ENCODE results near the gene LRBA. TPM values are rescaled to one million over a fixed set of nuclear protein-coding genes. Genes with fewer than 3 reads are reported as not detected.
A peak's percentile ranks its signal among the peaks of the same experiment; 100 is the strongest.

LRBA gene
- total and polyA plus RNA-seq, 9 of the 15 experiments (the other 6 are each of a cell fraction or from before 2014, with no cell fraction given): 24.2 to 88.7 (median 59.7) TPM

GRCh38 chr4:150316332-150317205 is 698.5 kb downstream of the LRBA start (continued):
- TF ChIP-seq ZNF512 (tag; IDR thresholded peaks at IDR 0.05) (no peak), CTCF (IDR thresholded peaks at IDR 0.05 in 2 of 3, conservative IDR thresholded peaks at IDR 0.05 in 1 of 3; ENCODE audit: insufficient read depth in 2 of 3, low read depth in 1 of 3, low read length in 3 of 3) (no peak), CREB5 (CRISPR knock-in tag; IDR thresholded peaks at IDR 0.05) (no peak), ZNF609 (CRISPR knock-in tag; IDR thresholded peaks at IDR 0.05; ENCODE audit: borderline replicate concordance) (no peak), RBM15 (IDR thresholded peaks at IDR 0.05; ENCODE audit: insufficient read depth, low read length) (no peak), RBFOX2 (IDR thresholded peaks at IDR 0.05; ENCODE audit: low read depth, low read length) (peak; percentile 60), ETV6 (IDR thresholded peaks at IDR 0.05; ENCODE audit: borderline replicate concordance in 1 of 2, low read depth in 2 of 2, low read length in 1 of 2) (no peak), ETV6 (CRISPR knock-in tag; IDR thresholded peaks at IDR 0.05; ENCODE audit: borderline replicate concordance) (no peak), CHAMP1 (IDR thresholded peaks at IDR 0.05) (no peak), GTF2F1 (IDR thresholded peaks at IDR 0.05; ENCODE audit: low read depth, low read length) (no peak), E2F4 (CRISPR knock-in tag; IDR thresholded peaks at IDR 0.05; ENCODE audit: low read depth) (no peak)

Measured in K562 (cell line).